Measurements from ENCODE around the gene ST3GAL3. TPM values are rescaled to one million over a fixed set of nuclear protein-coding genes. Genes with fewer than 3 reads are reported as not detected.

The ST3GAL3 gene
- total and polyA plus RNA-seq, 2 donors (not counting 3 experiments of a cell fraction or from before 2014, with no cell fraction given): 14.3 to 35.8 TPM

GRCh38 chr1:43936431-43937151 is 229.3 kb downstream of the ST3GAL3 start:
- Histone ChIP-seq H4K20me1 (replicated peaks; ENCODE audit: control insufficient read depth, extremely low read depth, insufficient read depth, low read length) (no peaks in the 10 kb centered on the region), H3K9ac (replicated peaks; ENCODE audit: extremely low read depth, insufficient read depth, low read length) (no peak overlapping the region), H3K4me1 (ENCODE audit: control insufficient read depth, extremely low read depth, insufficient read depth, low read length) (peaks cover 5% of the 10 kb centered on the region), H3K27me3 (ENCODE audit: control insufficient read depth in 2 of 2, insufficient read depth in 2 of 2, low read length in 2 of 2) (peaks cover 3 to 9% of the 10 kb centered on the region in 2 experiments), H3K27ac (ENCODE audit: insufficient read depth, low read depth, low read length) (no peak overlapping the region), H3K9me1 (replicated peaks; ENCODE audit: control insufficient read depth, extremely low read depth, insufficient read depth, low read length) (no peaks in the 10 kb centered on the region), H3K36me3 (ENCODE audit: control insufficient read depth in 2 of 2, extremely low read depth in 1 of 2, insufficient read depth in 2 of 2, low read length in 2 of 2) (no peaks in the 10 kb centered on the region), H2AFZ (ENCODE audit: low read depth, low read length) (peak overlapping the region; percentile 67), H3K4me2 (ENCODE audit: insufficient read depth, low read length) (no peak overlapping the region), H3K9me3 (replicated peaks; ENCODE audit: control insufficient read depth, insufficient read depth, low read length) (no peaks in the 10 kb centered on the region), H3K4me3 (replicated peaks in 1 of 3; ENCODE audit: insufficient read depth in 1 of 3, low read depth in 1 of 3, low read length in 3 of 3) (peak overlapping the region in 1 of 3 experiments; percentile 16), H3K79me2 (ENCODE audit: control insufficient read depth, insufficient read depth, low read length) (no peaks in the 10 kb centered on the region)
- peak; percentile 16 for DNase-seq (ENCODE audit: low read depth, low spot score)
- TF ChIP-seq FOS (IDR thresholded peaks at IDR 0.05; ENCODE audit: borderline replicate concordance, insufficient read depth, low read length) (no peak), JUN (IDR thresholded peaks at IDR 0.05; ENCODE audit: borderline replicate concordance, insufficient read depth, insufficient read length, low read depth) (no peak), MYC (IDR thresholded peaks at IDR 0.05; ENCODE audit: low read depth, low read length) (no peak), CTCF (IDR thresholded peaks at IDR 0.05; ENCODE audit: extremely low read depth in 1 of 2, insufficient read depth in 1 of 2, low read depth in 1 of 2, low read length in 2 of 2) (no peak), EZH2 (IDR thresholded peaks at IDR 0.05; ENCODE audit: borderline replicate concordance, low read depth, low read length, severe bottlenecking) (no peak), POLR2A (IDR thresholded peaks at IDR 0.05; ENCODE audit: low read depth, low read length) (no peak), POLR2AphosphoS5 (IDR thresholded peaks at IDR 0.05; ENCODE audit: insufficient read depth, low read depth, low read length) (no peak), GATA2 (IDR thresholded peaks at IDR 0.05; ENCODE audit: insufficient read depth, insufficient read length, low read depth, low read length) (no peak), MAX (IDR thresholded peaks at IDR 0.05; ENCODE audit: insufficient read depth, insufficient read length) (no peak)
- intact Hi-C loops (cut with micrococcal nuclease): no loop called here
- peak; percentile 67 for FAIRE-seq
- no TSS peak for BruUV-seq (replicated peaks)
- ChIA-PET CTCF (interaction anchor here (0.6 to 18.1 kb wide), 5 partner anchors 9 to 172 kb away, joined by 3 to 965 read pairs (median 3); no protein-coding TSS in a partner anchor), POLR2A (no interaction called here)
- dilution Hi-C loops (cut with MboI; ENCODE audit: extremely low pct_ligation_motif_present, low sequenced_read_pairs): loop anchor here (25.0 kb wide), 1 partner anchor 174 kb away; no protein-coding TSS in a partner anchor
